K562 (cell line): ENCODE measurements around the gene ITPR1. TPM values are rescaled to one million over a fixed set of nuclear protein-coding genes. Genes with fewer than 3 reads are reported as not detected.

Experiments used
- ARNT ChIP-seq, 2 experiments: fragments of 450-650 bp; IDR thresholded peaks; 2 replicates each; pipeline ENCODE4 v1.6.1; 2016; ENCODE audit warnings: mild to moderate bottlenecking in 1 of 2
- CBFA2T3 ChIP-seq: fragments of 450-650 bp; IDR thresholded peaks from 2 replicates; pipeline ENCODE4 v1.6.1; 2017
- CXXC5 ChIP-seq: fragments of 250-450 bp; sonication (Bioruptor Pico); IDR thresholded peaks from 2 replicates; pipeline ENCODE4 v1.8.0; 2022; ENCODE audit warnings: inconsistent platforms, mild to moderate bottlenecking, moderate library complexity
- EGR1 ChIP-seq: fragments of 450-650 bp; conservative IDR thresholded peaks from 2 replicates; pipeline ENCODE4 v1.6.1; 2017; ENCODE audit warnings: mild to moderate bottlenecking
- MIER1 ChIP-seq: fragments of 450-650 bp; IDR thresholded peaks from 2 replicates; pipeline ENCODE4 v1.6.1; 2016; ENCODE audit warnings: antibody characterized with exemption, mild to moderate bottlenecking, low read depth
- NFIX ChIP-seq: fragments of 250-450 bp; sonication (Bioruptor Pico); IDR thresholded peaks from 2 replicates; pipeline ENCODE4 v1.4.0; 2020; ENCODE audit warnings: low read depth, mild to moderate bottlenecking, moderate library complexity
- SMARCA4 ChIP-seq: fragments of 450-650 bp; IDR thresholded peaks from 2 replicates; pipeline ENCODE4 v1.6.1; 2016
- ZNF766 ChIP-seq: fragments of 200-800 bp; sonication (Bioruptor generic); conservative IDR thresholded peaks from 2 replicates; pipeline ENCODE4 v1.6.1; 2016; ENCODE audit warnings: missing genetic modification characterization, missing compliant biosample characterization
- polyA plus RNA-seq, 8 experiments: library from polyadenylated mRNA; depleted of rRNA in 4 of 8; stranded (reverse) in 5 of 8; unstranded in 3 of 8; fragments of >200 nt; fragmentation: Nextera tagmentation in 2 of 8; fragmentation: Illumina TruSeq in 1 of 8; extraction: Ambion mirVana in 2 of 8; extraction: Trizol in 1 of 8; gene quantifications; 2 replicates each; pipeline versions ENCODE4 v1.2.1 to v1.2.3, GENCODE V29; 2011 to 2014; ENCODE audit warnings: inconsistent platforms in 1 of 8, missing spikeins in 1 of 8
- total RNA-seq, 7 experiments: library from RNA; depleted of rRNA in 6 of 7; stranded (reverse); fragments of >200 nt in 6 of 7; fragmentation: Illumina TruSeq in 2 of 7; extraction: Trizol in 2 of 7; gene quantifications; 2 replicates each; pipeline versions ENCODE4 v1.2.1 to v1.2.3, GENCODE V29; 2011 to 2021; ENCODE audit warnings: low replicate concordance in 1 of 7
- TF ChIP-seq, protein P1 (sequence below): fragments of 450-650 bp; IDR thresholded peaks from 2 replicates; pipeline ENCODE4 v1.6.1; 2016; ENCODE audit warnings: borderline replicate concordance
- TF ChIP-seq, protein P2 (sequence below): fragments of 450-650 bp; formaldehyde crosslinking; conservative IDR thresholded peaks from 2 replicates; pipeline ENCODE4 v1.4.0; 2022; ENCODE audit warnings: mild to moderate bottlenecking, missing genetic modification characterization
- TF ChIP-seq, protein P3 (sequence below): fragments of 250-450 bp; sonication (Bioruptor Pico); IDR thresholded peaks from 2 replicates; pipeline ENCODE4 v1.5.0; 2021
- TF ChIP-seq, protein P4 (sequence below): fragments of 250-450 bp; sonication (Bioruptor Pico); IDR thresholded peaks from 2 replicates; pipeline ENCODE4 v1.8.0; 2022; ENCODE audit warnings: inconsistent platforms, mild to moderate bottlenecking, moderate library complexity, borderline replicate concordance
- TF ChIP-seq, protein P5 (sequence below), 2 experiments: fragments of 450-650 bp; IDR thresholded peaks; 2 replicates each; pipeline ENCODE4 v1.6.1; 2016; ENCODE audit warnings: mild to moderate bottlenecking in 2 of 2, borderline replicate concordance in 1 of 2, low read depth in 1 of 2, moderate library complexity in 1 of 2

ITPR1 gene
- total and polyA plus RNA-seq, 9 of the 15 experiments (the other 6 are each of a cell fraction or from before 2014, with no cell fraction given), result 22.4 to 40.0 (median 27.4) TPM

DNA sequence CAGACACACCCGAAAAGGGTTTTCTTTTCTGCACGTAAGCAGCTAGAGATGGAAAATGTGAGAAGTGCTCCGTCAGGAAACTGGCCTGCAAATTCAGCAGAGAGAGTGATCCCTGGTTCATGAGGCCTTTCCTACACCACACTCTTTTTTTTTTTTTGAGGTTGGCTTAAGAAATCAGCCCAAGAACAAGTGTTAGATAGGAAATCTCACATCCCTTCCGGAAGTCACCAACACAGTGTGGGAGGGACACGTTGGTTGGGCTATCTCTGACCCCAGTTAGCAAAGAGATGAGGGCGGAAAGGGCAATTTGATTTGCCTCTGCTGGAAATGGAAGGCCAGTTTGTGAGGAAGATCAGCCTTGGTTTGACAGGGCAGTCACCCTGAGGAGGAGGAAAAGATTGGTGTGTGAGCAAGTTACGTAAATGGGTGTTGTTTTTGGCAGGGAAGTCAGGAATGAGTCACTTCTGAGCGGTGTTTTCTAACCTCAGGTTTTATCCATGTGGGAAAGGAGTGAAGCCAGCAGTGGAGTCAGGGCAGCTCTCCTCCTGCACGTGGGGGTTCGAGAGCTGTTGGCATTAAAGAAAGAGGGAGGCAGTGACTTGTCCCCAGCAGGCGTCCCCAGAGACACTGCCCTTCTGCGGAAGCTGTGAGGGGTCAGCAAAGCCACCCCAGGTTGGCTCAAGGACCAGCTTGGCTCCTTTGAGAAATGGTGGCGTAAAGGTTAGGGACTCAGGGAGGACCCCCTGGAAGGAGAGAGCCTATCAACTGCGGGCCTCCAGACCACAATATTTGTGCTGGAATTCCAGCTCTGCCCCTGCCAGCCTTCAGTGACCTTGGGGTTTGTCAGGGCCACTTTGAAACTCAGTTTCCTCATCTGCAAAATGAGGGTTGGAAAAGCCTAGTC is 248.5 kb downstream of the ITPR1 start (continued):
- TF ChIP-seq, protein P1, sequence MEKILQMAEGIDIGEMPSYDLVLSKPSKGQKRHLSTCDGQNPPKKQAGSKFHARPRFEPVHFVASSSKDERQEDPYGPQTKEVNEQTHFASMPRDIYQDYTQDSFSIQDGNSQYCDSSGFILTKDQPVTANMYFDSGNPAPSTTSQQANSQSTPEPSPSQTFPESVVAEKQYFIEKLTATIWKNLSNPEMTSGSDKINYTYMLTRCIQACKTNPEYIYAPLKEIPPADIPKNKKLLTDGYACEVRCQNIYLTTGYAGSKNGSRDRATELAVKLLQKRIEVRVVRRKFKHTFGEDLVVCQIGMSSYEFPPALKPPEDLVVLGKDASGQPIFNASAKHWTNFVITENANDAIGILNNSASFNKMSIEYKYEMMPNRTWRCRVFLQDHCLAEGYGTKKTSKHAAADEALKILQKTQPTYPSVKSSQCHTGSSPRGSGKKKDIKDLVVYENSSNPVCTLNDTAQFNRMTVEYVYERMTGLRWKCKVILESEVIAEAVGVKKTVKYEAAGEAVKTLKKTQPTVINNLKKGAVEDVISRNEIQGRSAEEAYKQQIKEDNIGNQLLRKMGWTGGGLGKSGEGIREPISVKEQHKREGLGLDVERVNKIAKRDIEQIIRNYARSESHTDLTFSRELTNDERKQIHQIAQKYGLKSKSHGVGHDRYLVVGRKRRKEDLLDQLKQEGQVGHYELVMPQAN, result peak; percentile 45; the same call in 1 of the 2 replicates
- TF ChIP-seq, protein P2, sequence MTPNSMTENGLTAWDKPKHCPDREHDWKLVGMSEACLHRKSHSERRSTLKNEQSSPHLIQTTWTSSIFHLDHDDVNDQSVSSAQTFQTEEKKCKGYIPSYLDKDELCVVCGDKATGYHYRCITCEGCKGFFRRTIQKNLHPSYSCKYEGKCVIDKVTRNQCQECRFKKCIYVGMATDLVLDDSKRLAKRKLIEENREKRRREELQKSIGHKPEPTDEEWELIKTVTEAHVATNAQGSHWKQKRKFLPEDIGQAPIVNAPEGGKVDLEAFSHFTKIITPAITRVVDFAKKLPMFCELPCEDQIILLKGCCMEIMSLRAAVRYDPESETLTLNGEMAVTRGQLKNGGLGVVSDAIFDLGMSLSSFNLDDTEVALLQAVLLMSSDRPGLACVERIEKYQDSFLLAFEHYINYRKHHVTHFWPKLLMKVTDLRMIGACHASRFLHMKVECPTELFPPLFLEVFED (CRISPR knock-in tag), result peak; percentile 77
- peak; percentile 57; the same call in 1 of the 2 replicates for TF ChIP-seq ZNF766 (CRISPR knock-in tag)
- TF ChIP-seq, protein P3, sequence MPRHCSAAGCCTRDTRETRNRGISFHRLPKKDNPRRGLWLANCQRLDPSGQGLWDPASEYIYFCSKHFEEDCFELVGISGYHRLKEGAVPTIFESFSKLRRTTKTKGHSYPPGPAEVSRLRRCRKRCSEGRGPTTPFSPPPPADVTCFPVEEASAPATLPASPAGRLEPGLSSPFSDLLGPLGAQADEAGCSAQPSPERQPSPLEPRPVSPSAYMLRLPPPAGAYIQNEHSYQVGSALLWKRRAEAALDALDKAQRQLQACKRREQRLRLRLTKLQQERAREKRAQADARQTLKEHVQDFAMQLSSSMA, result 0 out of 2 replicates have a peak, but pooled peaks have one; percentile 39
- peak; percentile 50 to 81 for TF ChIP-seq ARNT (IDR thresholded peaks at IDR 0.05)
- TF ChIP-seq CXXC5, result peak; percentile 77
- peak; percentile 94 for TF ChIP-seq EGR1
- TF ChIP-seq CBFA2T3, result peak; percentile 93
- no peak for TF ChIP-seq MIER1
- TF ChIP-seq, protein P4, sequence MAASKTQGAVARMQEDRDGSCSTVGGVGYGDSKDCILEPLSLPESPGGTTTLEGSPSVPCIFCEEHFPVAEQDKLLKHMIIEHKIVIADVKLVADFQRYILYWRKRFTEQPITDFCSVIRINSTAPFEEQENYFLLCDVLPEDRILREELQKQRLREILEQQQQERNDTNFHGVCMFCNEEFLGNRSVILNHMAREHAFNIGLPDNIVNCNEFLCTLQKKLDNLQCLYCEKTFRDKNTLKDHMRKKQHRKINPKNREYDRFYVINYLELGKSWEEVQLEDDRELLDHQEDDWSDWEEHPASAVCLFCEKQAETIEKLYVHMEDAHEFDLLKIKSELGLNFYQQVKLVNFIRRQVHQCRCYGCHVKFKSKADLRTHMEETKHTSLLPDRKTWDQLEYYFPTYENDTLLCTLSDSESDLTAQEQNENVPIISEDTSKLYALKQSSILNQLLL (CRISPR knock-in tag), result no peak
- no peak for TF ChIP-seq NFIX
- TF ChIP-seq SMARCA4, result peak; percentile 96
- TF ChIP-seq, protein P5, sequence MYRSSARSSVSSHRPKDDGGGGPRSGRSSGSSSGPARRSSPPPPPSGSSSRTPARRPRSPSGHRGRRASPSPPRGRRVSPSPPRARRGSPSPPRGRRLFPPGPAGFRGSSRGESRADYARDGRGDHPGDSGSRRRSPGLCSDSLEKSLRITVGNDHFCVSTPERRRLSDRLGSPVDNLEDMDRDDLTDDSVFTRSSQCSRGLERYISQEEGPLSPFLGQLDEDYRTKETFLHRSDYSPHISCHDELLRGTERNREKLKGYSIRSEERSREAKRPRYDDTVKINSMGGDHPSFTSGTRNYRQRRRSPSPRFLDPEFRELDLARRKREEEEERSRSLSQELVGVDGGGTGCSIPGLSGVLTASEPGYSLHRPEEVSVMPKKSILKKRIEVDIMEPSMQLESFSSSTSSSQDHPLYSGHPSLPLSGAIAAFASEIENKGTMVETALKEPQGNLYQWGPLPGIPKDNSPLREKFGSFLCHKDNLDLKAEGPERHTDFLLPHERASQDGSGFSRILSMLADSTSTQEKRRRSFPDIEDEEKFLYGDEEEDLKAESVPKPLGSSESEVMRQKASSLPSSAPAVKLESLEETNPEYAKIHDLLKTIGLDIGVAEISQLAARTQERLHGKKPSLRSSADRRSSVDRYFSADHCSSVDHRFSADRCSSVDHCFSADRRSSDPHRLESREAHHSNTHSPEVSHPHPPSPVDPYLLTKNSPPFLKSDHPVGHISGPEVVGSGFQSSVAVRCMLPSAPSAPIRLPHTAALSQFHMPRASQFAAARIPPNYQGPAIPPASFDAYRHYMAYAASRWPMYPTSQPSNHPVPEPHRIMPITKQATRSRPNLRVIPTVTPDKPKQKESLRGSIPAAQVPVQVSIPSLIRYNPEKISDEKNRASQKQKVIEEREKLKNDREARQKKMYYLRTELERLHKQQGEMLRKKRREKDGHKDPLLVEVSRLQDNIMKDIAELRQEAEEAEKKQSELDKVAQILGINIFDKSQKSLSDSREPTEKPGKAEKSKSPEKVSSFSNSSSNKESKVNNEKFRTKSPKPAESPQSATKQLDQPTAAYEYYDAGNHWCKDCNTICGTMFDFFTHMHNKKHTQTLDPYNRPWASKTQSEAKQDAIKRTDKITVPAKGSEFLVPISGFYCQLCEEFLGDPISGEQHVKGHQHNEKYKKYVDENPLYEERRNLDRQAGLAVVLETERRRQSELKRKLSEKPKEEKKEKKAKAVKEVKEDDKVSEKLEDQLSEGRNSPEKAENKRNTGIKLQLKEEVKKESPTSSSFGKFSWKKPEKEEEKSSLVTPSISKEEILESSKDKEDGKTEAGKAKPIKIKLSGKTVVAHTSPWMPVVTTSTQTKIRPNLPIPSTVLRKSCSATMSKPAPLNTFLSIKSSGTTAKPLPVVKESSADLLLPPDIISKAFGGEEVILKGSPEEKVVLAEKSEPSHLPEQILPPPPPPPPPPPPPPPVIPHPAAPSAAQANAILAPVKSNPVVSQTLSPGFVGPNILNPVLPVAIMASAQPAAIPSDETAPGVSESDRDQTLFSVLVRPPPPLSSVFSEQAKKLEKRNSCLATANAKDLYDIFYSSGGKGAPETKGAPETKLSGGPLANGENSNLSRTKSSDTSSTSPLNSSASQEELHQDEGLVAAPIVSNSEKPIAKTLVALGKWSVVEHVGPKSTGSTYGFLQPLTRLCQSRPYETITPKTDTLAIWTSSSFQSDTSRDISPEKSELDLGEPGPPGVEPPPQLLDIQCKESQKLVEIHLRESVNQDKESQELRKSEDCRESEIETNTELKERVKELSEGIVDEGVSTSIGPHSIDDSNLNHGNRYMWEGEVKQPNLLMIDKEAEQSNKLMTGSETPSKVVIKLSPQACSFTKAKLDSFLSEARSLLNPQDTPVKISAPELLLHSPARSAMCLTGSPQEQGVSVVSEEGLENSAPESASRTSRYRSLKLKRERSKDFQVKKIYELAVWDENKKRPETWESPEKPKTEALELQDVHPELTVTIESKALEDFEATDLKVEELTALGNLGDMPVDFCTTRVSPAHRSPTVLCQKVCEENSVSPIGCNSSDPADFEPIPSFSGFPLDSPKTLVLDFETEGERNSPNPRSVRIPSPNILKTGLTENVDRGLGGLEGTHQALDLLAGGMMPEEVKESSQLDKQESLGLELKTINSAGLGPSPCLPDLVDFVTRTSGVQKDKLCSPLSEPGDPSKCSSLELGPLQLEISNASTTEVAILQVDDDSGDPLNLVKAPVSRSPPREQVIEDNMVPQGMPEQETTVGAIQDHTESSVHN (IDR thresholded peaks at IDR 0.05; ENCODE audit: borderline replicate concordance in 1 of 2, low read depth in 1 of 2), result peak in 1 of 2 experiments; percentile 83; a peak in 2 of 4 replicates
